ENCODE results near the gene ACTRT2. TPM values are rescaled to one million over a fixed set of nuclear protein-coding genes. Genes with fewer than 3 reads are reported as not detected.

The ACTRT2 gene
- polyA plus RNA-seq, 1 of the 3 experiments (the other 2 are of a cell fraction) = not detected

DNA sequence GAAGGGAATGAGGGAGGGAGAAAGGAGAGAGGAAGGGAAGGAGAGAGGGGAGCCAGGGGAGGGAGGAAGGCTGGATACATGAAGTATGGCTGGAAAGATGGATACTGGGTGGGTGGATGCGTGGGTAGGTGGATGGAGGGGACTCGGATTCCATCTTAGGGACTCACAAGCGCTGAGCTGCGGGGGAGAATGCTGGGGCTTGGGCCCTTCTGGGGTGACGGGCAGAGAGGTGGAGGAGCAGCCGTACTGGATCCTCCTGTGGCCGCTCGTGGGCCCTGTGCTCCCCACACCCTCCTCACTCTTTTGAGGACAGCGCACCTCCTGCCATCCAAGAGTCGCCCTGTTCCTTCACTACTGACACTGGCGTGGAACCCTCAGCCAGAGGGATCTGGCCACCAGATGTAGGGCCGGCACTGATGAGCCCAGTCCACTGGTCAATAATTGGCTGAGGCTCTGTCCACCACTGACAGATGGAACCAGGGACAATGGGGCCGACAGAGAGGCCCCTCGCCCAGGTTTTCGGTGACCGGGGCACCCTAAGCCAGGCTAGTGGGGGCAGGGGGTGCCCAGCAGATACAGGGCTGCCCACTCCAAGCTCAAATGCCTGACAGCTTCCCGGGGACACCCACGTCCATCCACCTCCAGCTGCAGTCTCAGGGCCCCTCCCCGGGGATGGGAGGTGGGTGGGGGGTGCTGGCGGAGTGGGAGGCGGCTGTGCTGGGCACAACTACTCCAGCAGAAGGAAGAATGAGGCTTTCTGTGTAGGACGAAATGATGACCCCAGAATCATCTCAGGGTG lies 4.4 kb upstream of the ACTRT2 start (continued):
- TF ChIP-seq USF1 (IDR thresholded peaks at IDR 0.05; ENCODE audit: borderline replicate concordance, low read depth) (no peak), GATA2 (CRISPR knock-in tag; IDR thresholded peaks at IDR 0.05) (no peak), GABPA (IDR thresholded peaks at IDR 0.05; ENCODE audit: low read depth) (no peak), MEF2A (IDR thresholded peaks at IDR 0.05; ENCODE audit: borderline replicate concordance, low read depth) (no peak), FOSL2 (IDR thresholded peaks at IDR 0.05; ENCODE audit: borderline replicate concordance, low read depth) (no peak), POLR2AphosphoS5 (IDR thresholded peaks at IDR 0.05; ENCODE audit: low read depth, low read length) (no peak)

DNA sequence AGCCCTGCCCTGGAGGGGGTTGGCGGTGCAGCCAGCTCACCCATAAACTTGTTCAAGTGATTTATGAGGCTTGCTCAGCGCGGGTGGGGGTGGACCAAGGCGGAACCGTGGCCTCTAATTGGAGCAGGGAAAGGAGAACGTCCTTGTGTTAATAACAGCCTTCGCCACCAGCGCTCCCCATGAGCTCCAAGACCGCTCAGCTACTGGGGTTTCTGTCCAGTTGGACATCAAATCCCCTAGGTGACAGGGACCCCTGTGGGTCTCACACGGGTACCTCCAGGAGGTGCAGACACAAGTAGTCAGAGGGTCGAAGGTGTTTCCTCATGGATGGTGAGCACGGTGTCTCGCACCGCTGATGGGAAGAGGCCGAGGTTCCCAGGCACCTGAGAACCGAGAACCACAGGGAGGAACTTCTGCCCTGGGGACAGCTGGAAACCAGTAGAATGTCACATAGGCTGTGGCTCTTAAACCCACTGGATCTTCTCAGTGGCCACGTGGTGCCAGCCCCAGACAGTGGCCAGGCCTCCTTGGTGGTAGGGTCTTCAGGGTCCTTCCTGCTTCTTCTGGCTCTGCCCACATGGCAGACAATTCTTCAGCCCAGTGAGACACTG lies 3.7 kb upstream of the ACTRT2 start:
- TF ChIP-seq EP300 (IDR thresholded peaks at IDR 0.05; ENCODE audit: borderline replicate concordance in 1 of 2, low read depth in 1 of 2, low read length in 1 of 2) = no peak
- no peak for TF ChIP-seq FOXM1 (IDR thresholded peaks at IDR 0.05; ENCODE audit: low read depth)
- TF ChIP-seq FOSL2 (IDR thresholded peaks at IDR 0.05; ENCODE audit: borderline replicate concordance, low read depth) = no peak
- TF ChIP-seq RXRA (IDR thresholded peaks at IDR 0.05; ENCODE audit: borderline replicate concordance, low read depth) = no peak
- TF ChIP-seq MEF2A (IDR thresholded peaks at IDR 0.05; ENCODE audit: borderline replicate concordance, low read depth) = no peak
- no peak for TF ChIP-seq JUND (IDR thresholded peaks at IDR 0.05)
- TF ChIP-seq RCOR1 (IDR thresholded peaks at IDR 0.05; ENCODE audit: low read length) = no peak
- no peak for TF ChIP-seq NRF1 (IDR thresholded peaks at IDR 0.05; ENCODE audit: low read depth, low read length)
- TF ChIP-seq MXI1 (IDR thresholded peaks at IDR 0.05; ENCODE audit: low read depth, low read length) = no peak
- no peak for TF ChIP-seq GABPA (IDR thresholded peaks at IDR 0.05; ENCODE audit: low read depth)
- no peak for TF ChIP-seq YY1 (IDR thresholded peaks at IDR 0.05; ENCODE audit: low read depth)
- TF ChIP-seq MAX (IDR thresholded peaks at IDR 0.05; ENCODE audit: low read depth) = no peak
- no peak for TF ChIP-seq CTCF (IDR thresholded peaks at IDR 0.05)
- peaks cover 12% of the 10 kb centered on the region; the same call in 1 of the 2 replicates for H3K27me3 ChIP-seq (ENCODE audit: insufficient read depth)
- CTCF ChIA-PET = no interaction called here
- 27% methylated on average over 16 of the region's 17 CpGs for WGBS (ENCODE audit: low lambda C conversion rate)
- no peaks in the 10 kb centered on the region for H3K9me3 ChIP-seq
- no peaks in the 10 kb centered on the region for H3F3A ChIP-seq (replicated peaks; ENCODE audit: insufficient read depth)
- POLR2A ChIA-PET = no interaction called here
- no peaks in the 10 kb centered on the region for H3K36me3 ChIP-seq (replicated peaks in 1 of 2; ENCODE audit: control insufficient read depth in 1 of 2, insufficient read depth in 2 of 2, low read length in 1 of 2)
- H3K79me2 ChIP-seq (ENCODE audit: insufficient read depth) = no peaks in the 10 kb centered on the region
- H2AFZ ChIP-seq (ENCODE audit: low read depth) = no peak overlapping the region
- H4K20me1 ChIP-seq (ENCODE audit: insufficient read depth) = no peaks in the 10 kb centered on the region
- no peaks in the 10 kb centered on the region for H3K4me1 ChIP-seq (ENCODE audit: control insufficient read depth in 1 of 2, insufficient read depth in 2 of 2, low read depth in 1 of 2, low read length in 1 of 2)
- no peak for DNase-seq
- H3K27ac ChIP-seq (ENCODE audit: low read depth in 2 of 2, low read length in 1 of 2) = no peak overlapping the region
- no peak overlapping the region for H3K4me3 ChIP-seq (ENCODE audit: low read depth in 2 of 2, low read length in 1 of 2)
- H3K4me2 ChIP-seq = no peak overlapping the region
- H3K9ac ChIP-seq = no peak overlapping the region
- no peaks in the 10 kb centered on the region for H3K9me2 ChIP-seq

Data from SK-N-SH (cell line).